DLD1 (cell line): ENCODE results near the gene NAALADL1.
"Not testable (repeated sequence)": the region's sequence is repeated elsewhere in the genome, so short reads cannot be mapped to it uniquely, and the experiment has no call there.

Experiments used
- in situ Hi-C: cut with HindIII; loops from 2 replicates; pipeline ENCODE4 v1.10.0; 2017; ENCODE audit warnings: low sequenced_read_pairs

NAALADL1 gene

GRCh38 chr11:65055538-65055937 lies 2.8 kb downstream of the NAALADL1 start:
- in situ Hi-C loops = no loop called here

GRCh38 chr11:65053827-65054508 lies 4.4 kb downstream of the NAALADL1 start:
- in situ Hi-C loops = no loop called here

- in situ Hi-C loops = no loop called here
These were observed 6.9 kb downstream of the NAALADL1 start for GRCh38 chr11:65051398-65051858.

GRCh38 chr11:65047581-65048422 lies 10.6 kb downstream of the NAALADL1 start:
- in situ Hi-C loops = no loop called here

- in situ Hi-C loops = no loop called here
These were observed 12.6 kb downstream of the NAALADL1 start for GRCh38 chr11:65045728-65046127.

- in situ Hi-C loops = no loop called here
These were observed 13.3 kb downstream of the NAALADL1 start for GRCh38 chr11:65045061-65045460.

GRCh38 chr11:65043881-65044501 lies 14.4 kb downstream of the NAALADL1 start:
- in situ Hi-C loops = no loop called here

GRCh38 chr11:65042891-65043290 lies 15.5 kb downstream of the NAALADL1 start:
- in situ Hi-C loops = no loop called here

GRCh38 chr11:65040847-65041622 lies 17.3 kb downstream of the NAALADL1 start, which contains the start of gene SAC3D1:
Gene SAC3D1 (plus strand): TSS chr11:65041210. CDS start chr11:65041293, 83 bp downstream.
- in situ Hi-C loops = no loop called here

GRCh38 chr11:65040520-65040846 lies 17.9 kb downstream of the NAALADL1 start:
- in situ Hi-C loops = no loop called here

GRCh38 chr11:65036931-65037330 lies 21.4 kb downstream of the NAALADL1 start:
- in situ Hi-C loops = no loop called here

GRCh38 chr11:65035579-65035978 lies 22.8 kb downstream of the NAALADL1 start:
- in situ Hi-C loops = no loop called here

- in situ Hi-C loops = no loop called here
These were observed 23.9 kb downstream of the NAALADL1 start for GRCh38 chr11:65034423-65034822.

- in situ Hi-C loops = no loop called here
These were observed 26.1 kb downstream of the NAALADL1 start for GRCh38 chr11:65032216-65032615.

GRCh38 chr11:65027213-65028067 lies 30.9 kb downstream of the NAALADL1 start, which contains the start of gene SNX15:
Gene SNX15 (plus strand): TSS chr11:65027439. CDS start chr11:65027538, 99 bp downstream.
- in situ Hi-C loops = no loop called here

- in situ Hi-C loops = no loop called here
These were observed 31.5 kb downstream of the NAALADL1 start for GRCh38 chr11:65026810-65027209.

- in situ Hi-C loops = not testable (repeated sequence)
These were observed 34.9 kb downstream of the NAALADL1 start for GRCh38 chr11:65023502-65023901.

GRCh38 chr11:65021509-65021908 lies 36.8 kb downstream of the NAALADL1 start:
- in situ Hi-C loops = no loop called here

GRCh38 chr11:65021003-65021402 lies 37.4 kb downstream of the NAALADL1 start:
- in situ Hi-C loops = no loop called here

- in situ Hi-C loops = no loop called here
These were observed 38.5 kb downstream of the NAALADL1 start for GRCh38 chr11:65019824-65020223.
